Caco-2 (cell line): ENCODE results near the gene LPXN. TPM values are rescaled to one million over a fixed set of nuclear protein-coding genes. Genes with fewer than 3 reads are reported as not detected.
"Not testable (repeated sequence)": the region's sequence is repeated elsewhere in the genome, so short reads cannot be mapped to it uniquely, and the experiment has no call there.

Experiments used
- BruUV-seq: library from RNA; stranded (reverse); fragments of 400-500 nt; replicated peaks from 2 replicates; lab custom pipeline; 2021; lab: Mats Ljungman, UMichigan
- CTCF ChIA-PET: fragments of 300-600 bp; sonication (Branson Sonifier 250); formaldehyde crosslinking; loops from one replicate; lab custom pipeline; 2022; ENCODE audit warnings: antibody characterized with exemption; lab: Charles Lee
- POLR2A ChIA-PET: fragments of 300-600 bp; sonication (Branson Sonifier 250); formaldehyde crosslinking; loops from one replicate; lab custom pipeline; 2022; ENCODE audit warnings: antibody characterized with exemption; lab: Charles Lee
- DNase-seq, 2 experiments: peaks; one replicate each; pipeline versions ENCODE4 v3.0.0 to v3.0.0-alpha.2; 2020 to 2022
- H3K27me3 ChIP-seq: replicated peaks from 2 replicates; pipeline ENCODE4 v1.6.0; 2011; ENCODE audit warnings: low read length; ENCODE audit not compliant: control insufficient read depth, insufficient read depth
- H3K36me3 ChIP-seq: 2 replicates; pipeline ENCODE4 v1.5.1; 2011; ENCODE audit warnings: low read length; ENCODE audit not compliant: control insufficient read depth, insufficient read depth
- H3K4me1 ChIP-seq: fragments of 250-450 bp; sonication (Bioruptor Pico); 2 replicates; pipeline ENCODE4 v1.5.1; 2020; ENCODE audit warnings: mild to moderate bottlenecking
- H3K4me3 ChIP-seq: 2 replicates; pipeline ENCODE4 v1.5.1; 2011; ENCODE audit warnings: low read depth, mild to moderate bottlenecking, control low read depth, low read length
- H3K9me3 ChIP-seq: fragments of 250-450 bp; sonication (Bioruptor Pico); 2 replicates; pipeline ENCODE4 v1.5.1; 2020; ENCODE audit warnings: mild to moderate bottlenecking, moderate library complexity
- H3K27ac Mint-ChIP-seq: one replicate; pipeline ENCODE4 v1.8.0; 2022; ENCODE audit warnings: mixed read lengths; ENCODE audit not compliant: unreplicated experiment
- H3K27me3 Mint-ChIP-seq: one replicate; pipeline ENCODE4 v1.8.0; 2022; ENCODE audit warnings: mixed read lengths; ENCODE audit not compliant: insufficient read depth, unreplicated experiment
- H3K36me3 Mint-ChIP-seq: one replicate; pipeline ENCODE4 v1.8.0; 2022; ENCODE audit warnings: mild to moderate bottlenecking, mixed read lengths; ENCODE audit not compliant: insufficient read depth, unreplicated experiment
- H3K4me1 Mint-ChIP-seq: one replicate; pipeline ENCODE4 v1.8.0; 2022; ENCODE audit warnings: low read depth, mixed read lengths; ENCODE audit not compliant: unreplicated experiment
- H3K4me3 Mint-ChIP-seq: one replicate; pipeline ENCODE4 v1.8.0; 2022; ENCODE audit warnings: mild to moderate bottlenecking, moderate library complexity, mixed read lengths; ENCODE audit not compliant: unreplicated experiment
- H3K9me3 Mint-ChIP-seq: one replicate; pipeline ENCODE4 v1.8.0; 2022; ENCODE audit warnings: mixed read lengths; ENCODE audit not compliant: unreplicated experiment
- intact Hi-C: fragments of 100-400 bp; cut with micrococcal nuclease; formaldehyde crosslinking; loops from one replicate; pipeline ENCODE4 v1.10.0; 2022; ENCODE audit not compliant: unreplicated experiment
- total RNA-seq: library from RNA; stranded (reverse); gene quantifications from 2 replicates; pipeline ENCODE4 v1.2.3, GENCODE V29; 2022
- TF ChIP-seq, protein P1 (sequence below), 2 experiments: fragments of 200-600 bp in 1 of 2; IDR thresholded peaks; 1 replicate in 1 of 2; 2 replicates in 1 of 2; pipeline versions ENCODE4 v1.5.1 to v1.8.0; 2011 to 2022; ENCODE audit warnings: antibody characterized with exemption in 1 of 2, control low read depth in 1 of 2, inconsistent platforms in 1 of 2, low read depth in 1 of 2, low read length in 1 of 2, mild to moderate bottlenecking in 1 of 2, moderate library complexity in 1 of 2; ENCODE audit not compliant: insufficient read depth in 1 of 2, severe bottlenecking in 1 of 2, unreplicated experiment in 1 of 2

The LPXN gene
- total RNA-seq, 1 experiment from 2014 or later, result 2.1 TPM

DNA sequence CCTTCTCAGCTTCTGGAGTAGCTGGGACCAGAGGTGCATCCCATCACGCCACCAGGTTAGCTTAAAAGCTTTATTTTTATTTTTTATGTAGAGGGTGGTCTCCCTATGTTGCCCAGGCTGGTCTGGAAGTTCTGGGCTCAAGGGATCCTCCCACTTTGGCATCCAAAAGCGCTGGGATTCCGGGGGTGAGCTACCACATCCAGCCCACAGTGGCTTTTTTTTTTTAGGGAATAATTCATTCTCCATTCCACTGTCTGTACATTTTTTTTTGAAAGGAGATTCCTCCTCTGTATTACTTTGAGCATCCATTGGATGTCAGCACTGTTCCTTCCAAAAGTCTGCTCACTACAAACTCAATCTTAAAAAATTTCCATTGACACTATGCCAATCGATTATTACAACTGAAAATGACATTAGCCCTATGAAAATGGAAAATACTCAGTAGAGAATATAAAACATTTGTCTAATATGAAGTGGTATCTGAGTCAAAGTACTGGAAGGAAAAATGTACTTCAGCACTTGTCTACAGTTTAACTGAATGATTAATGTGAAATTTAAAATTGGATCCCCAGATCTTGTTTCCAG is 1.3 kb upstream of the LPXN start:
- peak overlapping the region; percentile 99 for H3K4me3 Mint-ChIP-seq
- no peaks in the 10 kb centered on the region for H3K36me3 ChIP-seq
- DNase-seq, result no peak
- no peaks in the 10 kb centered on the region for H3K4me1 ChIP-seq
- H3K9me3 Mint-ChIP-seq, result no peaks in the 10 kb centered on the region
- no peaks in the 10 kb centered on the region for H3K27me3 Mint-ChIP-seq
- CTCF ChIA-PET, result interaction anchor here (0.8 to 2.2 kb wide), 5 partner anchors 9 to 324 kb away, joined by 4 to 11 read pairs (median 8); no protein-coding TSS in a partner anchor
- BruUV-seq, result no TSS peak
- no peaks in the 10 kb centered on the region for H3K27me3 ChIP-seq
- POLR2A ChIA-PET, result no interaction called here
- peaks cover 35% of the 10 kb centered on the region for H3K36me3 Mint-ChIP-seq
- TF ChIP-seq, protein P1, sequence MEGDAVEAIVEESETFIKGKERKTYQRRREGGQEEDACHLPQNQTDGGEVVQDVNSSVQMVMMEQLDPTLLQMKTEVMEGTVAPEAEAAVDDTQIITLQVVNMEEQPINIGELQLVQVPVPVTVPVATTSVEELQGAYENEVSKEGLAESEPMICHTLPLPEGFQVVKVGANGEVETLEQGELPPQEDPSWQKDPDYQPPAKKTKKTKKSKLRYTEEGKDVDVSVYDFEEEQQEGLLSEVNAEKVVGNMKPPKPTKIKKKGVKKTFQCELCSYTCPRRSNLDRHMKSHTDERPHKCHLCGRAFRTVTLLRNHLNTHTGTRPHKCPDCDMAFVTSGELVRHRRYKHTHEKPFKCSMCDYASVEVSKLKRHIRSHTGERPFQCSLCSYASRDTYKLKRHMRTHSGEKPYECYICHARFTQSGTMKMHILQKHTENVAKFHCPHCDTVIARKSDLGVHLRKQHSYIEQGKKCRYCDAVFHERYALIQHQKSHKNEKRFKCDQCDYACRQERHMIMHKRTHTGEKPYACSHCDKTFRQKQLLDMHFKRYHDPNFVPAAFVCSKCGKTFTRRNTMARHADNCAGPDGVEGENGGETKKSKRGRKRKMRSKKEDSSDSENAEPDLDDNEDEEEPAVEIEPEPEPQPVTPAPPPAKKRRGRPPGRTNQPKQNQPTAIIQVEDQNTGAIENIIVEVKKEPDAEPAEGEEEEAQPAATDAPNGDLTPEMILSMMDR (IDR thresholded peaks at IDR 0.05; ENCODE audit: insufficient read depth in 1 of 2, low read depth in 1 of 2, low read length in 1 of 2, severe bottlenecking in 1 of 2, unreplicated experiment in 1 of 2), result peak; percentile 39 to 44
- H3K4me3 ChIP-seq, result peak overlapping the region; percentile 78
- H3K27ac Mint-ChIP-seq, result peak overlapping the region; percentile 99
- H3K4me1 Mint-ChIP-seq, result no peaks in the 10 kb centered on the region
- H3K9me3 ChIP-seq, result no peaks in the 10 kb centered on the region
- intact Hi-C loops, result loop anchor here (1.0 to 5.0 kb wide), 6 partner anchors 41 to 800 kb away; no protein-coding TSS in a partner anchor

- no peaks in the 10 kb centered on the region for H3K36me3 ChIP-seq
- BruUV-seq, result no TSS peak
- no peak overlapping the region for H3K27ac Mint-ChIP-seq
- no peak overlapping the region for H3K4me3 Mint-ChIP-seq
- H3K9me3 ChIP-seq, result no peaks in the 10 kb centered on the region
- H3K9me3 Mint-ChIP-seq, result no peaks in the 10 kb centered on the region
- H3K4me1 Mint-ChIP-seq, result no peaks in the 10 kb centered on the region
- intact Hi-C loops, result loop anchor here (5.0 kb wide), 2 partner anchors 582 to 798 kb away; no protein-coding TSS in a partner anchor
- no peaks in the 10 kb centered on the region for H3K27me3 ChIP-seq
- TF ChIP-seq, protein P1 (IDR thresholded peaks at IDR 0.05; ENCODE audit: insufficient read depth in 1 of 2, low read depth in 1 of 2, low read length in 1 of 2, severe bottlenecking in 1 of 2, unreplicated experiment in 1 of 2), result no peak
- ChIA-PET POLR2A (no interaction called here), CTCF (no interaction called here)
- no peak overlapping the region for H3K4me3 ChIP-seq
- no peak for DNase-seq
- no peaks in the 10 kb centered on the region for H3K4me1 ChIP-seq
- H3K36me3 Mint-ChIP-seq, result peaks cover 23% of the 10 kb centered on the region
- no peaks in the 10 kb centered on the region for H3K27me3 Mint-ChIP-seq
These were observed 775 bp downstream of the LPXN start for GRCh38 chr11:58574881-58575280.

- CTCF ChIA-PET, result no interaction called here
- Histone ChIP-seq H3K9me3 (no peaks in the 10 kb centered on the region), H3K36me3 (no peaks in the 10 kb centered on the region), H3K27me3 (no peaks in the 10 kb centered on the region), H3K4me1 (no peaks in the 10 kb centered on the region), H3K4me3 (no peak overlapping the region)
- Mint-ChIP-seq H3K27ac (no peak overlapping the region), H3K9me3 (no peaks in the 10 kb centered on the region), H3K36me3 (peaks cover 13% of the 10 kb centered on the region), H3K4me1 (no peaks in the 10 kb centered on the region), H3K4me3 (no peak overlapping the region), H3K27me3 (no peaks in the 10 kb centered on the region)
- intact Hi-C loops, result no loop called here
- no TSS peak for BruUV-seq
- DNase-seq, result no peak
- TF ChIP-seq, protein P1 (IDR thresholded peaks at IDR 0.05; ENCODE audit: insufficient read depth in 1 of 2, low read depth in 1 of 2, low read length in 1 of 2, severe bottlenecking in 1 of 2, unreplicated experiment in 1 of 2), result no peak
- POLR2A ChIA-PET, result no interaction called here
These were observed 2.1 kb downstream of the LPXN start for GRCh38 chr11:58573451-58574104.

DNA sequence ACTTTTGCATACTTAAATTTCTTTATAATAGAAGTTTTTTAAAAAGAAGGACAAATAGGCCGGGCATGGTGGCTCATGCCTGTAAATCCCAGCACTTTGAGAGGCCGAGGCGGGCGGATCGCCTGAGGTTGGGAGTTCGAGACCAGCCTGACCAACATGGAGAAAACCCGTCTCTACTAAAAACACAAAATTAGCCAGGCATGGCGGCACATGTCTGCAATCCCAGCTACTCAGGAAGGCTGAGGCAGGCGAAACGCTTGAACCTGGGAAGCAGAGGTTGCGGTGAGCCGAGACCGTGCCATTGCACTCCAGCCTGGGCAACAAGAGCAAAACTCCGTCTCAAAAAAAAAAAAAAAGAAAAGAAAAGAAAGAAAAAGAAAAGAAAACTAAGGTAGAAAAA is 2.8 kb downstream of the LPXN start:
- H3K27me3 ChIP-seq, H3K36me3 ChIP-seq, POLR2A ChIA-PET, H3K4me1 Mint-ChIP-seq, H3K27ac Mint-ChIP-seq, H3K4me3 Mint-ChIP-seq, BruUV-seq, H3K9me3 Mint-ChIP-seq, H3K4me1 ChIP-seq, H3K4me3 ChIP-seq, H3K36me3 Mint-ChIP-seq, H3K27me3 Mint-ChIP-seq, DNase-seq, H3K9me3 ChIP-seq, CTCF ChIA-PET, intact Hi-C loops: not testable (repeated sequence)
